IgD-negative memory B cell (primary cell): Measurements from ENCODE around the gene SLC27A1. TPM values are rescaled to one million over a fixed set of nuclear protein-coding genes. Genes with fewer than 3 reads are reported as not detected.
"Not testable (repeated sequence)": the region's sequence is repeated elsewhere in the genome, so short reads cannot be mapped to it uniquely, and the experiment has no call there.

Source experiments
- H3K27ac Mint-ChIP-seq, 3 donors: one replicate each; pipeline ENCODE4 v1.8.0; 2020 to 2022; ENCODE audit warnings: mild to moderate bottlenecking in 3 of 3, mixed read lengths in 3 of 3, moderate library complexity in 1 of 3
- H3K27me3 Mint-ChIP-seq: one replicate; pipeline ENCODE4 v1.8.0; 2021; ENCODE audit warnings: mixed read lengths
- H3K36me3 Mint-ChIP-seq: one replicate; pipeline ENCODE4 v1.8.0; 2020; ENCODE audit warnings: mild to moderate bottlenecking, mixed read lengths
- H3K4me1 Mint-ChIP-seq, 3 donors: one replicate each; pipeline ENCODE4 v1.8.0; 2020 to 2022; ENCODE audit warnings: mixed read lengths in 3 of 3, mild to moderate bottlenecking in 1 of 3
- H3K4me3 Mint-ChIP-seq, 4 donors: one replicate each; pipeline ENCODE4 v1.8.0; 2020 to 2022; ENCODE audit warnings: mild to moderate bottlenecking in 4 of 4, mixed read lengths in 4 of 4, moderate library complexity in 3 of 4
- H3K9me3 Mint-ChIP-seq, 3 donors: one replicate each; pipeline ENCODE4 v1.8.0; 2020 to 2021; ENCODE audit warnings: mixed read lengths in 3 of 3, mild to moderate bottlenecking in 1 of 3
- polyA plus RNA-seq: library from polyadenylated mRNA; unstranded; fragments of 300-500 nt; fragmentation: Illumina TruSeq; gene quantifications from one replicate; pipeline ENCODE4 v1.2.3, GENCODE V29; 2021

SLC27A1 gene
- polyA plus RNA-seq, 1 donor from 2014 or later: 4.5 TPM

DNA sequence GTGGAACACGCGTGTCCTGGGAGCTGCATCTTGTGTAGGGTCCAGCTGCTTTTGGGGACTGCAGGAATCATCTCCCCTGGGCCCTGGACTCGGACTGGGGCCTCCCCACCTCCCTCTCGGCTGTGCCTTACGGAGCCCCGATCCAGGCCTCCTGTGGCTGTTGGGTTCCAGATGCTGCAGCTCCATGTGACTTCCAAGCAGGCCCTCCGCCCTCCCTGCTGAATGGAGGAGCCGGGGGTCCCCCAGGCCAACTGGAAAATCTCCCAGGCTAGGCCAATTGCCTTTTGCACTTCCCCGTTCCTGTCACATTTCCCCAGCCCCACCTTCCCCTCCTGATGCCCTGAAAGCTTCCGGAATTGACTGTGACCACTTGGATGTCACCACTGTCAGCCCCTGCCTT lies 34.9 kb downstream of the SLC27A1 start:
- peaks cover 2% of the 10 kb centered on the region for H3K36me3 Mint-ChIP-seq
- no peak overlapping the region for H3K4me3 Mint-ChIP-seq

DNA sequence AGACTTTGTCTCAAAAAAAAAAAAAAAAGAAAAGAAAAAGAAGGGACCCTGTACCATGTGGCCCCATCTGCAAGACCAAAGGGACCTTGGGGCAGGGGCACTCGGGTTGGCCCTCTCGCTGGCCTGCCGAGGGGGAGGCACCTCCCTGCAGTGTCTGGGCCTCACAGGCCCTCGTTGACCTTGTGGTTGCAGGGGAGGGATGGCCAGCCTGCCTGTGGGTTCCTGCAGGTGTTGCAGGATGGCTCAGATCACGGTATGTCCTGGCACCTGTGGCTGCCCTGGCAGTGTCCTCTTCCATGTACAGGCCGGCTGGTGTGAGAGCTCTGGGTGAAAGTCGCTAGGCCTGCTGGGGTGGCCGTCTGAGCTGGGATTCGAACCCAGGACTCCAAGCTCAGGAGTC lies 36.4 kb downstream of the SLC27A1 start:
- Mint-ChIP-seq H3K9me3 (no peaks in the 10 kb centered on the region), H3K4me1 (peaks cover 8 to 16% (median 10%) of the 10 kb centered on the region in 3 donors), H3K4me3 (no peak overlapping the region), H3K27ac (no peak overlapping the region), H3K36me3 (no peaks in the 10 kb centered on the region), H3K27me3 (no peaks in the 10 kb centered on the region)

More for the DNA sequence above, 34.9 kb downstream of the SLC27A1 start:
- no peaks in the 10 kb centered on the region for H3K9me3 Mint-ChIP-seq
- peaks cover 1 to 12% (median 5%) of the 10 kb centered on the region in 3 donors for H3K4me1 Mint-ChIP-seq
- H3K27ac Mint-ChIP-seq: peak overlapping the region in 1 of 3 donors; percentile 43
- no peaks in the 10 kb centered on the region for H3K27me3 Mint-ChIP-seq

DNA sequence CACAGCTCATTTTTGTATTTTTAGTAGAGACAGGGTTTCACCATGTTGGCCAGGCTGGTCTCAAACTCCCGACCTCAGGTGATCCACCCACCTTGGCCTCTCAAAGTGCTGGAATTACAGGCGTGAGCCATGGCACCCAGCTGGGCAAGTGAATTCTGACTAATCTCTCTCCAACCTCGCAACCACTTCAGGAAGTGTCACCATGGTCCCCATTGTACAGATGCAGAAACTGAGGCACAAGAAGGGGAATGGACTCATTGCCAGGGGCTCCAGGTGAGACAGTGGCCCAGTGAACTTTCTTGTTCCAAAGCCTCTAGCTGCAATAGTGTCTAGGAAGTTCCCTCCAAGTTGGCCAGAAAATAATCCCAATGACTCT lies 38.2 kb downstream of the SLC27A1 start:
- H3K9me3 Mint-ChIP-seq, H3K36me3 Mint-ChIP-seq, H3K27me3 Mint-ChIP-seq, H3K27ac Mint-ChIP-seq: not testable (repeated sequence)
- H3K4me1 Mint-ChIP-seq: peaks cover 15 to 23% (median 16%) of the 10 kb centered on the region in 3 donors
- H3K4me3 Mint-ChIP-seq: peak overlapping the region in 2 of 4 donors; percentile 58 to 83

DNA sequence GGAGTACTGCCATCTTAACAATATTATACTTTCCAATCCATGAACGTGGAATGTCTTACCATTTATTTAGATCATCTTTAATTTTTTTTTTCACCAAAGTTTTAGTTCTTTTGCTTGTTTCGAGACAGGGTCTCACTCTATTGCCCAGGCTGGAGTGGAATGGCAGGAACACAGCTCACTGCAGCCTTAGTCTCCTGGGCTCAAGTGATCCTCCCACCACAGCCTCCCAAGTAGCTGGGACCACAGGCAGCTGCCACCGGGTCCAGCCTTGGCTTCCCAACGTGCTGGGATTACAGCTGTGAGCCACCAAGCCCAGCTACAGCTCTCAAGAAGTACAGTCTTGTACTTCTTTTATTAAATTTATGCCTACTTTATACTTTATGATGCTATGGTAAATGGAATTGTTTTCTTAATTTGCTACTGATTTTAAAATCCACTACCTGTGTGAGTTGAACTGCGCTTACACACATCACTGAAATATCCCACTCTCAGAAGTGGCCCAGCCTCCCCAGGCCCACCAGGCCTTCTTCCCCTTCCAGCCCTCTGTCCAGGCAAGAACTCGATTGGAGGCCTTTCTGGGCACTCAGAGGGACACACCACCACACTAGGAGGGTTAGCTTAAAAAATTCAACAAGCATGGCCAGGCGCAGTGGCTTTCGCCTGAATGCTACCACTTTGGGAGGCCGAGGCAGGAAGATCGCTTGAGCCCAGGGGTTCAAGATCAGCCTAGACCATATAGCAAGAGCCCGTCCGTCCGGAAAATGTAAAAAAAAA lies 40.1 kb downstream of the SLC27A1 start:
- Mint-ChIP-seq H3K36me3 (no peaks in the 10 kb centered on the region), H3K27me3 (no peaks in the 10 kb centered on the region), H3K9me3 (no peaks in the 10 kb centered on the region), H3K4me1 (peaks cover 19 to 24% (median 23%) of the 10 kb centered on the region in 3 donors), H3K27ac (peak overlapping the region in 2 of 3 donors; percentile 96 to 100), H3K4me3 (peak overlapping the region; percentile 86 to 100 (median 99))

DNA sequence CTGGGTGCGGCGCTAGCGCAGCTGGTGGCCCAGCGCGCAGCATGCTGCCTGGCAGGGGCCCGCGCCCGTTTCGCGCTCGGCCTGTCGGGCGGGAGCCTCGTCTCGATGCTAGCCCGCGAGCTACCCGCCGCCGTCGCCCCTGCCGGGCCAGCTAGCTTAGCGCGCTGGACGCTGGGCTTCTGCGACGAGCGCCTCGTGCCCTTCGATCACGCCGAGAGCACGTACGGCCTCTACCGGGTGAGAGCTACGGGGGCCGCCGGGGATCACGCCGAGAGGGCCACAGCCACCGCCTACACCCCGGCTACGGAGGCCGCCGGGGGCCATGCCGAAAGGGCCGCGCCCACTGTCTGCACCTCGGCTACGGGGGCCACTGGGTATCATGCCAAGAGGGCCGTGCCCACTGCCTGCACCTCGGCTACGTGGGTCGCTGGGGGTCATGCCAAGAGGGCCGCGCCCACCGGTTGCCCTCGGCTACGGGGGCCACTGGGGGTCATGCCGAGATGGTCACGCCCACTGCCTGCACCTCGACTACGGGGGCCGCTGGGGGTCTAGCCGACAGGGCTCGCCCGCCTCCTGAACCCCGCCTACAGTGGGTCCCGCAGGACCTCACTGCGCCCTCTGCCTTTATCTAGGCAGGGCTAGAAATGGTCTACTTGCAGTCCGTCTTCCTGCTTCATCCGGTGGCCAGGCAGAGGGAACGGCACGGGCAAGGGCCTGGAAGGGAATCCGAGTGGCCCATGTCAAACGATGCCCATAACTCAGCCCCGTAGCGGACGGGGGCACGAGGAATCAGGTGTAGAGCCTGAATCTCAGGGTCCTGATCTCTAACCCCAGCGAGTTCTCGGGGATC lies 41.6 kb downstream of the SLC27A1 start:
- peak overlapping the region; percentile 86 to 100 (median 99) for H3K4me3 Mint-ChIP-seq
- no peaks in the 10 kb centered on the region for H3K27me3 Mint-ChIP-seq
- no peaks in the 10 kb centered on the region for H3K9me3 Mint-ChIP-seq
- H3K27ac Mint-ChIP-seq: peak overlapping the region; percentile 96 to 100 (median 96)
- H3K36me3 Mint-ChIP-seq: no peaks in the 10 kb centered on the region
- peaks cover 19 to 24% (median 23%) of the 10 kb centered on the region in 3 donors for H3K4me1 Mint-ChIP-seq

DNA sequence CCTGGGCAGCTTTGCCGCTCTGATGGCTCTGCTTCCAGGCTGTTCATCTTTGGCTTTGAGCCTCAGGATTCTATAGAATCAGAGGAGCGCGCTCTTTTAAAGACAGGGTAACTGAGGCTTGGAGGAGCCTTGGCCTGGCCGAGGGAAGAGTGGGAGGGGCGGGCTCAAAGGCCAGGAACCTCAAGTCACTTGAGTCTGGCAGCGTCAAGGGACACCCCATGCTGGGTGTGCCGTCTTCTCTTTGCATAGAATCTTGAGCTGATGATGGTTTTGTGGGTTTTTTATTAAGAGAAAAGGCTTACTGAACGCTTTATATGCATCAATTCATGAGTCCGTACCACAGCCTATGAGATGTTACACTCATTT lies 42.2 kb downstream of the SLC27A1 start:
- no peaks in the 10 kb centered on the region for H3K9me3 Mint-ChIP-seq
- peaks cover 4% of the 10 kb centered on the region for H3K36me3 Mint-ChIP-seq
- peak overlapping the region; percentile 86 to 100 (median 99) for H3K4me3 Mint-ChIP-seq
- peaks cover 19 to 24% (median 22%) of the 10 kb centered on the region in 3 donors for H3K4me1 Mint-ChIP-seq
- H3K27ac Mint-ChIP-seq: peak overlapping the region; percentile 89 to 100 (median 96)
- no peaks in the 10 kb centered on the region for H3K27me3 Mint-ChIP-seq

DNA sequence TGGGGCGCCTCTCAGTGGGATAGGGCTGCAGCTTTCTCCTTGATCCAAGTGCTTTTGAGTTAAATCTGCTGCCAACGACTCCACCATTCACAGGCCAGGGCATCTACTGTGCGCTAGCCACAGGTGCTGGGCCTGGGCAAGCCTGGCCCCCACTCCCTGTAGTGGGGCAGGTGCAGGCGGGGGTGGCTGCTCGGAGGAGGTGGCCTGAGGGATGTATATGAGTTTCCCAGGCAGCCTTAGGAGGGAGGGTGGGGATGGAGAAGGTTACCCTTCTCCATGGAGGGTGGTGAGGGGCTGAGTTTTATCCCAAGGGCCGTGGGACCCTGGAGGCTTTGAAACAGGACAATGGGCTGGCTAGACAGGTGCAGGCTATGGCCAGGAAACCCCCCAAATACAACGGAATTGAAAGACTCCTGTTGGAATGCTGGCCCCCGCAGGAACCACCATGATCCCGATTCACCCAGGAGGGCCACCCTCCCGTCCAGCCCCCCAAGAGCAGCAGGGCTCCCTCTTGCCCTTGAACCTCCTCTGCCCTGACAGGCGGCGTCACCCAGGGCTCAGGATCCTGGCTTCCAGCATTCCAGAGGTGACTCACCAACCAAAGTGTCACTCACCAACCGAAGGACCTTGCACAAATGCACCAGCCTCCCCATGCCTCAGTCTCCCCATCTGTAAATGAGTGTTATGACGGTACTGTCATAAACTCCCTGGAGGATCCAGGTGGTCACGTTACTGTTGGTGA lies 45.3 kb downstream of the SLC27A1 start:
- Mint-ChIP-seq H3K27ac (peak overlapping the region in 1 of 3 donors; percentile 78), H3K4me3 (peak overlapping the region in 2 of 4 donors; percentile 23 to 86), H3K4me1 (peaks cover 14 to 23% (median 19%) of the 10 kb centered on the region in 3 donors), H3K9me3 (no peaks in the 10 kb centered on the region), H3K27me3 (no peaks in the 10 kb centered on the region), H3K36me3 (peaks cover 4% of the 10 kb centered on the region)

DNA sequence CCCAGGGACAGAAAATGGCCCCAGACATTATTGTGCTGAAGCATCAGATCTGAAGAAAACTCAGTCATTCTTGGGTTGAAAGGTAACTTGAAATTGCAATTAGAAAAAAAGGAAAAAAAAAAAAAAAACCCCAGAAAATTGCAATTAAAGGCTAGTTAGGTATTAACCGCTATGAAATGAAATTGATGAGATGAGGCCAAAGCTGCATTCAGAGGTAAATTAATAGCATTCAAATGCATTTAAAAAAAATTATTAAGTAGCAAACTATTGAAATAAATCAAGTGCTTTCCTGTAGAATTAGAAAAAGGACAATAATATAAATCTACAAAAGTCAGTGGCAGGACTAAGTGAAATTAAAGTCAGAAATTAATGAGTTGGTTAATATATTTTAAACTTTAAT lies 47.6 kb downstream of the SLC27A1 start:
- no peak overlapping the region for H3K4me3 Mint-ChIP-seq
- H3K27ac Mint-ChIP-seq: no peak overlapping the region
- peaks cover 4% of the 10 kb centered on the region for H3K36me3 Mint-ChIP-seq
- H3K27me3 Mint-ChIP-seq: no peaks in the 10 kb centered on the region
- H3K9me3 Mint-ChIP-seq: no peaks in the 10 kb centered on the region
- peaks cover 7 to 20% (median 12%) of the 10 kb centered on the region in 3 donors for H3K4me1 Mint-ChIP-seq

DNA sequence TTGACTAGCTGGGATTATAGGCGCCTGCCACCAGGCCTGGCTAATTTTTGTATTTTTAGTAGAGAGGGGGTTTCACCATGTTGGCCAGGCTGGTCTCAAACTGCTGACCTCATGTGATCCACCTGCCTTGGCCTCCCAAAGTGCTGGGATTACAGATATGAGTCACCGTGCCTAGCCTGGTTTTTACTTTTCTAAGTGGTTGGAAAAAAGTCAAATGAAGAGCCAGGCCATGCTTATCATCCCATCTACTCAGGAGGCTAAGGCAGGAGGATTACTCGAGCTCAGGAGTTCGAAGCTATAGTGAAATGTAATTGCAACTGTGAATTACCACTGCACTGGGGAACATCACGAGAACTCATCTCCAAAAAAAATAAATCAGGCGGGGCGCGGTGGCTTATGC lies 48.3 kb downstream of the SLC27A1 start:
- H3K36me3 Mint-ChIP-seq, H3K4me3 Mint-ChIP-seq, H3K9me3 Mint-ChIP-seq, H3K27me3 Mint-ChIP-seq, H3K27ac Mint-ChIP-seq: not testable (repeated sequence)
- H3K4me1 Mint-ChIP-seq: peaks cover 12 to 27% (median 18%) of the 10 kb centered on the region in 3 donors

DNA sequence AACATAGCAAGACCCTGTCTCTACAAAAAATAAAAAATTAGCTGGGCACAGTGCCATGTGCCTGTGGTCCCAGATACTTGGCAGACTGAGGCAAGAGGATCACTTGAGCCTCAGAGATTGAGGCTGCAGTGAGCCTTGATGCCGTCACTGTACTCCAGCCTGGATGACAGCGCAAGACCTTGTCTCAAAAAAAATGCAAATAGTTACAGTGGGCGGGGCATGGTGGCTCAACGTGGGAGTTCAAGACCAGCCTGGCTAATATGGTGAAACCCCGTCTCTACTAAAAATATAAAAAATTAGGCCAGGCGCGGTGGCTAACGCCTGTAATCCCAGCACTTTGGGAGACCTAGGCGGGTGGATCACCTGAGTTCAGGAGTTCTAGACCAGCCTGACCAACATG lies 49.6 kb downstream of the SLC27A1 start:
- Mint-ChIP-seq H3K36me3 (peaks cover 4% of the 10 kb centered on the region), H3K27ac (peak overlapping the region in 2 of 3 donors; percentile 48 to 67), H3K27me3 (no peaks in the 10 kb centered on the region), H3K4me1 (peaks cover 13 to 28% (median 28%) of the 10 kb centered on the region in 3 donors), H3K4me3 (peak overlapping the region in 3 of 4 donors; percentile 17 to 78 (median 30)), H3K9me3 (no peaks in the 10 kb centered on the region)

DNA sequence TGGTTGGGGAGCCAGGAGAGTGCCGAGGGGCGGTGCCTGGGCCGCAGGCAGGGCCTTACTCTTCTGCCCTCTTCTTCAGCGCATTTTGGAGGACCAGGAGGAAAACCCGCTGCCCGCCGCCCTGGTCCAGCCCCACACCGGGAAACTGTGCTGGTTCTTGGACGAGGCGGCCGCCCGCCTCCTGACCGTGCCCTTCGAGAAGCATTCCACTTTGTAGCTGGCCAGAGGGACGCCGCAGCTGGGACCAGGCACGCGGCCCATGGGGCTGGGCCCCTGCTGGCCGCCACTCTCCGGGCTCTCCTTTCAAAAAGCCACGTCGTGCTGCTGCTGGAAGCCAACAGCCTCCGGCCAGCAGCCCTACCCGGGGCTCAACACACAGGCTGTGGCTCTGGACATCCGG lies 50.5 kb downstream of the SLC27A1 start:
- peaks cover 19 to 32% (median 30%) of the 10 kb centered on the region in 3 donors for H3K4me1 Mint-ChIP-seq
- H3K9me3 Mint-ChIP-seq: no peaks in the 10 kb centered on the region
- no peaks in the 10 kb centered on the region for H3K27me3 Mint-ChIP-seq
- peaks cover 4% of the 10 kb centered on the region for H3K36me3 Mint-ChIP-seq
- H3K4me3 Mint-ChIP-seq: no peak overlapping the region
- no peak overlapping the region for H3K27ac Mint-ChIP-seq

DNA sequence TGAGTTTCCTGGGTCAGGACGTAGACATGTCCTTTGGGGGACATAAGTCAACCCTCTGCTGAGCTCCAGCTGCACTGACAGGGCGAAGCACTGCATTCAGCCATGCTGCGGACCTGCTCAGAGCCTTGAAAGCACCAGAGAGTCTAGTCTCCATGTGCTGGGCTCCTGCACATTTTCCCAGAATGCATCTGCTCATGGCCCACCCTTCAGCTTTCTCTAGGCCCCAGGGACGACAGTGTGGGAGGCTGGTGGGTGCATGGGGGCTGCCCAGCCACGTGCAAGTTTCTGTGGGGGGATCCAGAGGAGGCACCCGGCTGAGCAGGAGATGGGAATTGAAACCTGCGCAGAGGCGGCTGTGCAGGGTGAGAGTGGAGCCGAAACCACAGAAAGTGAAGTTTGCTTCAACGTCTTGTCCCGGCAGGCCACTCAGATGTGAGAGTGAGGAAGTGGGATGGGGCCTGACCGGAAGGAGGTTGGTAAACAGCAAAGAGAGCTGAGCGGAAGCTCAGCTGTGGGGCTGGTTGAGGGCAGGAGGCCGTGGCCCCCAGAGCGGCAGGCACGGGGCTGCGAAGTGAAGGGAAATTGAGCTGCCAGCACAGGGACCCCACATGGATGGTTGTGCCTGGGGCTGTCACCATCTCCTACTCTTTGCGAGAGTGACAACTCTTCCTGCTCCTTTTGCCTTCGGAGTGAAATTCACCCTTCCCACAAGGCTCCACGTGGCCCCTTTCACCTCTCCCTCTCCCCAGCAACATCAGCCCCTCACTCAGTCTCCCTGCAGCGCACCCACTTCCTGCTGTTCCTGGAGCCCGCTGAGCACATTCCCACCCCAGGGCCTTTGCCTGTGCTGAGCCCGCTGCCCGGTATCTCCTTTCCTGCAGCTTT lies 52.9 kb downstream of the SLC27A1 start:
- no peaks in the 10 kb centered on the region for H3K27me3 Mint-ChIP-seq
- no peaks in the 10 kb centered on the region for H3K9me3 Mint-ChIP-seq
- peak overlapping the region; percentile 90 to 97 (median 95) for H3K27ac Mint-ChIP-seq
- H3K4me1 Mint-ChIP-seq: peaks cover 22 to 38% (median 36%) of the 10 kb centered on the region in 3 donors
- peak overlapping the region; percentile 73 to 91 (median 88) for H3K4me3 Mint-ChIP-seq
- no peaks in the 10 kb centered on the region for H3K36me3 Mint-ChIP-seq

DNA sequence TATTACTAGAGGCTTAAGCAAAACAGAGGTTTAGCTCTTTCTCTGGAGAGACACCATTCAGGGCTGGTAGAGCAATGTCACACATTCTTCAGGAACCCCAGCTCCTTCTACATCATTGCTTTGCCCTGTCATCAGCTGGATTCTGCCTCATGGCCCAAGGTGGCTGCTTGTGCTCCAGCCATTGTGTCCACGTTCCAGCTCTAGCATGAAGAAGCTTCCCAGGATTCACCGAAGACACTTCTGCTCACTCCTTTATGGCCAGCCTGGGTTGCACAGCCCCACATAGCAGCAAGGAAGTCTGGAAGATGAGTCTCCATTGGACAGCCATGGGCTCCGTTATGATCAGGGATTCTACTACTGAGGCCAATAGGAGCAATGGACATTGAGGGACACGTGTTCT lies 54.3 kb downstream of the SLC27A1 start:
- peak overlapping the region; percentile 90 to 97 (median 95) for H3K27ac Mint-ChIP-seq
- peaks cover 29 to 48% (median 48%) of the 10 kb centered on the region in 3 donors for H3K4me1 Mint-ChIP-seq
- H3K4me3 Mint-ChIP-seq: peak overlapping the region in 3 of 4 donors; percentile 23 to 97 (median 88)
- no peaks in the 10 kb centered on the region for H3K27me3 Mint-ChIP-seq
- H3K36me3 Mint-ChIP-seq: peaks cover 6% of the 10 kb centered on the region
- H3K9me3 Mint-ChIP-seq: no peaks in the 10 kb centered on the region

DNA sequence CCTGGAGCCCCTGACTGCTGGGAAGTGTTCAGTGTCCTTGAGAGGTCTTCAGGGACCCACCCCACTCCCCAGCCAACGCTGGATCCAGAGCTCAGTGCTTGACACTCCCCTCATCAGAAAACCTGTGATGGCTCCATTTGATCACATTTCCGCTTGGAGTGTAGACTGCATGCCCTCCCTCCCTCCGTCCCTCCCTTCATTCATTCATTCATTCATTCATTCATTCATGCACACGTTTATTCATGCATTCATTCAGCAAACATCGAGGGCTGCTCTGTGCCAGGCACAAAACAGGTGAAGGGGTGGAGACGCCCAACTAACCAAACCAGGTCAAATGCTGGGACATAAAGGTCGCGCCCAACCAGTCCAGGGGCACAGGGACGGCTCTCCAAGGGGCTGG lies 54.8 kb downstream of the SLC27A1 start:
- peak overlapping the region; percentile 73 to 96 (median 90) for H3K27ac Mint-ChIP-seq
- no peaks in the 10 kb centered on the region for H3K27me3 Mint-ChIP-seq
- H3K36me3 Mint-ChIP-seq: peaks cover 6% of the 10 kb centered on the region
- peak overlapping the region in 3 of 4 donors; percentile 86 to 97 (median 88) for H3K4me3 Mint-ChIP-seq
- peaks cover 33 to 50% (median 45%) of the 10 kb centered on the region in 3 donors for H3K4me1 Mint-ChIP-seq
- no peaks in the 10 kb centered on the region for H3K9me3 Mint-ChIP-seq
